ENCODE data around the gene ALDH1A2.
"Not testable (repeated sequence)": the region's sequence is repeated elsewhere in the genome, so short reads cannot be mapped to it uniquely, and the experiment has no call there.

Gene ALDH1A2

GRCh38 chr15:58066042-58066867 is 744 bp upstream of the ALDH1A2 start:
- DNase-seq = peak; percentile 64

- no peak for DNase-seq
These were observed 499 bp downstream of the ALDH1A2 start for GRCh38 chr15:58064980-58065444.

DNA sequence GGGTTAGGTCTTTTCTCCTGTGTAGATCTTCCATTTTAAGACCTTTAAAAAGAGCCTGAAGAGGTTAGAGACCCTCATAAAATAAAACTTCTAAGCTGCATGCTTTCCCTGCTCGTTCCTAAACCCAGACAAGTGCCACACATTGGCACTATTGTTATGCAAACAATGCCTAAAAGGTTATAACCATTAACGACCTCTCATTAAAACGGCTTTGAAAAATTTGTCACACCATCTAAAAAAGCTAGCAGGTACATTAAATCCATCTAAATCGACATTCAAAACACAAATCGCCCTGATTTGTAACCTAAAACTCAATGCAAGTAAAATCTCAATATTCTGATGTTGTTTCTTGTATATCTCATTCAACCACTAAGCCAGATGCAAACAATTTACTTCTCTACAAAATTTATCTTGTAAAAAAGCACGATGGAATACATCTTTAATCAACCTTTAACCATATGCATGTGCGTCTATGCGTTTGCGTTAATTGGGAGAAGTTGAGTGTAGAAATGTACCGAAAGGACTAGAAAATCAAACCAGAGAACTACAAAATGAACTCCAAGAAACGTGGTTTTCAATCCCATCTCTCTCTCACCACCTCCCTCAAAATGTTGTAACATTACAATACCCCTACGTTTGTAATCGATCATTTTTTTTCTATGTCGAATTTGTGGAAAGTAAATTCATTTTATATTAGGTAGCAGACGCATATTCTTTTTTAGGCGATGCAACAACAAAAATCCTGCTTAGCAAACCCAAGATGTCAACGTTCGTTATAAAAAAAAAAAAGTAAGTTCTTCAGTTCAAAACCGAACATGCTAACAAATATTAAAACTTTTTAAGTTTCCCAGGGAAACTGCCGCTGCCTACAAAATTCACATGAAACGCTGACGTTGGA is 1.2 kb downstream of the ALDH1A2 start:
- DNase-seq = no peak

GRCh38 chr15:58063614-58064013 is 1.9 kb downstream of the ALDH1A2 start:
- no peak for DNase-seq

DNA sequence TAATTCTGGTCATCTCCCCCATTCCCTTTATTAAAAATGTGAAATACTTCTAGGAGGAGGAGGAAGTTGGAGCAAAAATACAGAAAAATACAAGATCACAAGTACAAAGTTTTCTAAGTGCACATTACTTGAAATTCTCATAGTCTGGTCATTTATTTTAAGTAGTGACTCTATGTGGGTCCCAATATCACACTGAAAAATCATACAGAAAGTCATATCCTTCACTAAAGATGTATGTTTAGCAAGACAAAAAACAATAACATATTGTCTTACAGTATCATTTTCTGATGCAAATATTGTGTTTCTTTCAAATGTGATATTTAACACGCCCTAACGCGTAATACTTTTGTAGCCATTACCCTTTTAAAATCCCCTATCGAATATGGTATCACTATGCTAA is 2.5 kb downstream of the ALDH1A2 start:
- no peak for DNase-seq

- DNase-seq = no peak
These were observed 3.3 kb downstream of the ALDH1A2 start for GRCh38 chr15:58062175-58062574.

- DNase-seq = no peak
These were observed 4.9 kb downstream of the ALDH1A2 start for GRCh38 chr15:58060575-58060974.

DNA sequence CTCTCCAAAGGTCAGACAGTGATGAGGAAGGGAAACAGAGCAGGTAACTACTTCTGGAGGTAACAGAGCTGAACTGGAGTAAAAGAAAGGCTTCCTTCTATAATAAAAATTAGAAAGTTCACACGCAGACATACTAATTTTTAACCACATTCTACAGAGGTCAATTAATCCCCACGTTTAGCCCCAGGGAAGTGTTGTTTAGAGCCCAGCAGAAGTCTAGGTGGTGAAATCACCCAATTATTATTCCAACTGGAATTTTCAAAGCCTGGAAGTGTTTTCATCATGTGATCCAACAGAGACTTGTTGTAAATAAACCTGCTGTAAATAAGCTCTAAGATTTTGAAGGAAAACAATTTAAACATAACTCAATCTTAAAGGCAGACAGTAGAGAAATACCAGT is 6.8 kb downstream of the ALDH1A2 start:
- DNase-seq = no peak

DNA sequence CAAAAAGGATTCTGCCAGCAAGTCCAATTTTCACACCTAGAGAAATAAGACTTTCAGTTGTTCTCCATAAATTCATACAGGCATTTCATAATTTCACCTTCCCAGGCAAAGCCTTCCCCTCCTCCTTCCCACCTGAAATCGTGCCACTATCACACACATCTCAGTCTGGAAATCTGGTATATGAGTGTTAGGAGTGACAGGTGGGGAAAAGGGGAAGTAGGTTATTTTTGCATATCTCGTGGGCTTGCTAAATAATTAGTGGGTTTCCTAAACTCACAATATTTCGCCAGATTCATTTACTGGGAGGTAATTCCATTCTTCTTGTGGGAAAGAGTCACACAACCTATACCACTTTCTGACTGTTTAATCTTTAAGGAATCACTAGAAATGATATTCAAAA is 7.4 kb downstream of the ALDH1A2 start:
- DNase-seq = no peak

- no peak for DNase-seq
These were observed 8.0 kb downstream of the ALDH1A2 start for GRCh38 chr15:58057559-58057958.

DNA sequence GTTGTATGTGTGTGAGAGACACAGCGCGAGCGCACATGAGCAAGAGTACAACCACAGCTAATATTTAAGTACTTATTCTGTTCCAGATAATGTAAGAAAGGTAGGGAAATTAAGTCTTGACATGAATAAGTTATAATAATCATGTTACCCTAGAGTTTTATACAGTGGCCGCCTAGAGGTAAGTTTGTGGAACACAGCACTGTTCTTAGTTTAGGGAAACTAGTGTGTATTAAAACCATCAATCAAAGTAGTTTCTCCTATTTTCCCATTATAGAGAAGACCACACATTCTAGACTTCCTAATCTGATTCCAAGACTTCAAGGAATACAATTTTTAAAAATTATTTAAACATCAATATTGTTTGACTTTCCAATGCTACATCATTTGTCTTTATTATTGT is 9.5 kb downstream of the ALDH1A2 start:
- DNase-seq = no peak

GRCh38 chr15:58053315-58054153 is 12.0 kb downstream of the ALDH1A2 start:
- no peak for DNase-seq

- no peak for DNase-seq
These were observed 13.2 kb downstream of the ALDH1A2 start for GRCh38 chr15:58052334-58052733.

DNA sequence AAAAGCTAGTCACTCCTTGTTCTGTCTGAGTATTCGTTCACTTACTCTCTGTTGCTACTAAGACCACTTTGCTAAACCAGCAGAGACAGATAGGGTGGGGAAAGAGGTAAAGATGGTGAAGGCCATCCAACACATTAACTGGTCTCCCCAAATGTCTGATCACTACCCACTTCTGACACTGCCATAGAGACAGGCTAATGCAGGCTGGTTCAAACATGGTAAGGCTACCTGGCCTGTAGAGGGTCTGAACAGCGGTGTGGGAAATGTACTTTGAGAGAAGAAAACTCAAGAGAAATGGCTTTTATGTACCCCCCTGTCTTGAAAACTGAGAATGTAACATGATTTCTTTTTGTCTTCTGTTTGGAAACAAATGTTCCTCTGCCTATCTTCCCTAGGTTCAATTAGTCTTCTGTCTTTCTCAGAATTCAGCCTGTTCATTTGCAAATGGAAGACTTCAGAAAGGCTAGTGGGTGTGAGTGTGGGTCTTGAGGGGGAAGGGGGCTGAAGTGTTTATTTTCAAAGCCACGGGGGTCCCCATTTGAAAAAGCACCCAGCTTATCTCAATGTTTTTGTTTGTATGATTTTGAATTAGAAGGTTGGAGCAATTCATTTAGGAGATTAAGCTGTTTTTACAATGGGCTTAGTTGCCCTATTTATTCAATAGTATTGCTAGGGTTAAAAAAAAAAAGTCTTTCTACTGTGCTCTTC is 15.8 kb downstream of the ALDH1A2 start:
- DNase-seq = no peak

GRCh38 chr15:58048261-58048660 is 17.2 kb downstream of the ALDH1A2 start:
- no peak for DNase-seq

DNA sequence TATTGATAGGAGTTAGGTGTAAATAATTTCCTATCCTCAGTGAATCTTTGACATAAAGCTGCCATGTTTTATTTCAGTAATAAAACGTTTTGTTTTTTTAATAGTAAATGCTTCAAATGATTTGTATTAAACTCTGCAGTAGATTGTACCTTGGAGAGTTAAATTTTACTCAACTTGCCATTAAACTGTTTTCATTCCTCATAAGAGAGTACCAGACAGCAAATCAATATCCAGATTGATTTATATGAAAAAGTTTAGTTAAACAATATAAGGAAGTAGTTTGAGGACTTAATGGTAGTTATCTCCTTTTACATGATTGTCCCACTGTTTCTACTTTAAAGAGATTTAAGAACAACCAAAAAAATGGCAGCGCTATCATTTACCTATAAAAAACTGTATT is 18.4 kb downstream of the ALDH1A2 start:
- no peak for DNase-seq

GRCh38 chr15:58046467-58046866 is 19.0 kb downstream of the ALDH1A2 start:
- DNase-seq = no peak

DNA sequence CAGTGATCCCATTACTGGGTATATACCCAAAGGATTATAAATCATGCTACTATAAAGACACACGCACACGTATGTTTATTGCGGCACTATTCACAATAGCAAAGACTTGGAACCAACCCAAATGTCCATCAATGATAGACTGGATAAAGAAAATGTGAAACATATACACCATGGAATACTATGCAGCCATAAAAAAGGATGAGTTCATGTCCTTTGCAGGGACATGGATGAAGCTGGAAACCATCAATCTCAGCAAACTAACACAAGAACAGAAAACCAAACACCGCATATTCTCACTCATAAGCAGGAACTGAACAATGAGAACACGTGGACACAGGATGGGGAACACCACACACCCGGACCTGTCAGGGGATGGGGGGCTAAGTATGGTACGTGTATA is 20.1 kb downstream of the ALDH1A2 start:
- not testable (repeated sequence) for DNase-seq

- DNase-seq = no peak
These were observed 21.0 kb downstream of the ALDH1A2 start for GRCh38 chr15:58044551-58044950.

DNA sequence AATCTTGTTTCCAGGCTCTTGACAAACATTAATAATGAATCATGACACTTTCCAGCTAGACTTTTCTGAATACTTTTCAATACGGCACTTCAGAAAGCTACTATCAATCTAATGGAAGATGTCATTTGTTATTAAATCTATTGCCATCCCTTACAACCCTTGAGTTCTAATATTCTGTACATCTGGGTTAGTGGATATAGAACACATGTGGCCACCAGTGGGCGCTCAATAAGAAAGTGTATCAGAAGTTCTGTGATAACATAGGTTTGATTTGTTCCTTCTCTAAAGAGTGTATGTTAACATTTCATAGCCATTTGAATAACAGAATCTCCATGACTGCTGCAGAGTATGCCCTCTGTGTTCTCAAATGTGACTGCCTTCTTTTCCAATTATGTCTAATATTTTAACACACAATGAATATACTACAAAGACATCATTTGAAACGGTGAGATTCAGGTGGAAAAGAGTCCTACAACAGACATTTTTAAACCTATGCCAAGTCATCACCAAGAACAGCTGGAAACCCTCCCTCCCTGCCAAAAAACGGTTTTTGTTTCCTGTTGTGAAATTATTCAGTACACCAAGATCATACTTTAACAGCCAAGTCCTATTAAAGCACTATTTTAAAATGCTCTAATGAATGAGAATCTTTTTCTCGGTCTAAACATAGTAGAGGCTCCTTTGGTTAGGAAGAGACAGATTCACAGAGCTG is 22.2 kb downstream of the ALDH1A2 start:
- DNase-seq = peak; percentile 37

- no peak for DNase-seq
These were observed 23.5 kb downstream of the ALDH1A2 start for GRCh38 chr15:58042006-58042405.

- no peak for DNase-seq
These were observed 25.4 kb downstream of the ALDH1A2 start for GRCh38 chr15:58040150-58040549.
